ENCODE data around the gene ANKAR.
"Not testable (repeated sequence)": the region's sequence is repeated elsewhere in the genome, so short reads cannot be mapped to it uniquely, and the experiment has no call there.

The ANKAR gene

GRCh38 chr2:189709501-189710221 is 35.2 kb downstream of the ANKAR start:
- no peak for DNase-seq

GRCh38 chr2:189717593-189717992 is 43.1 kb downstream of the ANKAR start:
- not testable (repeated sequence) for DNase-seq

- DNase-seq, result no peak
These were observed 45.1 kb downstream of the ANKAR start for GRCh38 chr2:189719571-189719970.

GRCh38 chr2:189723192-189723591 is 48.7 kb downstream of the ANKAR start:
- no peak for DNase-seq
